ENCODE results near the gene KLHDC7B.

The KLHDC7B gene

DNA sequence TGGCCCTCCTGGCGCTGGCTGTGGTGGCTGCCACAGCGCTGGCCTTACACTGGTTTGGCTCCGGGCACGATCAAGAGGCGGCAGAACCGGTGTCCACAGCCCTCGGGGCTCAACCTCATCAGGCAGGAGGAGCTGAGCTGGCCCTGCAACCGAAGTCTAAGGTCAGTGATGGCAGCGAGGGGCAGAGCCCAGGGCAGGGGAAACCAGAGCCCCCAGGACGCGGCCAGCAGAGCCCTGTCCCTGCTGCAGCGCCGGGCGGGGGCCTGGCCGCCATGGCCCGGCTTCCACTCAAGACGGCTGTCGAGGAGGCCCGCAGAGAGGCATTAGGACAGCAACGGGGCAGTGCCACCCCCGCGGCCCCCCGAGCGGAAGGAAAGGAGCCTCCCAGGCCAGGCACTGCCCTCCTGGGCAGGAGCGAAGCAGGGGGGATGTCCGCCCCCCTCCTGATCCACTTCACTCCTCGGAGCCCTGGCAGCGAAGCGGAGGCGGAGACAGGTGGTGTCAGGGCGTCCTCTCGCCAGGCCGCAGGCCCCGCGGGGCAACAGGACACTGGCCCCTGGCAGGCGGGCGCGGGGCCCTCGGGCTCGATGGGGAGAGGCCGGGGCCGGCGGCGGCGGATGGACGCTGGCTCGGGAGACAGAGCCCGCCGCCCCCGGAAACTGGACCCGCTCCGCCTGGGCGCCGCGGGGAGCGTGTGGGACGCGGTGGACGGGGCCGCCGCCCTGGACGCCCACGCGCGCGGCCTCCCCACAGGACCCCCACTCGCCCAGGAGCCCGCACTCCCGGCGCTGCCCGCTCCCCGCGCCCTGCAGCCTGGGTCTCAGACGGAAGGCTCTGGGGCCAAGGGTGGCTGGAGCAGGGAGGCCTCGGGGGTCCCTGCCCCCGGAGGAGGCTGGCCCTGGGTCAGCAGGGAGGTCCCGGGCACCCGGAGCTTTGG is 895 bp downstream of the KLHDC7B start:
- no peak for DNase-seq (ENCODE audit: low read depth, low spot score)
- H3K27ac ChIP-seq: no peak overlapping the region

DNA sequence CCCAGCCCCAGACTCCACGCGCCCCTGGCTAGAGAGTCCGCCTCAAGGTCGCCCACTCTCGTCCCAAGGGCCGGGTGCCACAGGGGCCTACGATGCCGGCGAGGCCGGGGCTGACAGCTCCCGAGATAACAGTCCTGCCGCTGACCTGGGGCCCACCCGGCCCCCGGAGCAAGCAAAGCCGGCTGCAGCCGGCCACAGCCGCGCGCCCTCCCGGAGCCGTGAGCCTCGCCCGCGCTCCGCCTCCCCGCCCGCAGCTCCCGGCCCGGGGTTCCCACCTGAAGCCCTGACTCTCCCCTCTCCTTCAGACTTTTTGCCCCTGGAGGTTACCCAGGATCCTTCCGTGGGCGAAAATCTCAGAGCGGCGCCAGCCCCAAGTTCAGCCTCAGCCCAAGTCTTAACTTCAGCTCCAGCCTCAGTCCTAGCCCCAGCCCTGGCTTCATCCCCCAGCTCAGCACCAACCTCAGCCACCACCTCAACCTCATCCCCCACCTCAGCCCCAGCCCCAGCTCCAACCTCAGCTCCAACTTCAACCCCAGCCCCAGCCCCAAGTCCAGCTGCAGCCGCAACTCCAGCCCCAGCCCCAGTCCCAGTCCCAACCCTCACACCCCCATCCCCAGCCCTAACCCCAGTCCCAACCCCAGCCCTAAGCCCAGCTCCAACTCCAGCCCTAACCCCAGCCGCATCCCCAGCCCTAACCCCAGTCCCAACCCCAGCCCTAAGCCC is 1.7 kb downstream of the KLHDC7B start:
- no peak overlapping the region for H3K27ac ChIP-seq
- DNase-seq (ENCODE audit: low read depth, low spot score): no peak

DNA sequence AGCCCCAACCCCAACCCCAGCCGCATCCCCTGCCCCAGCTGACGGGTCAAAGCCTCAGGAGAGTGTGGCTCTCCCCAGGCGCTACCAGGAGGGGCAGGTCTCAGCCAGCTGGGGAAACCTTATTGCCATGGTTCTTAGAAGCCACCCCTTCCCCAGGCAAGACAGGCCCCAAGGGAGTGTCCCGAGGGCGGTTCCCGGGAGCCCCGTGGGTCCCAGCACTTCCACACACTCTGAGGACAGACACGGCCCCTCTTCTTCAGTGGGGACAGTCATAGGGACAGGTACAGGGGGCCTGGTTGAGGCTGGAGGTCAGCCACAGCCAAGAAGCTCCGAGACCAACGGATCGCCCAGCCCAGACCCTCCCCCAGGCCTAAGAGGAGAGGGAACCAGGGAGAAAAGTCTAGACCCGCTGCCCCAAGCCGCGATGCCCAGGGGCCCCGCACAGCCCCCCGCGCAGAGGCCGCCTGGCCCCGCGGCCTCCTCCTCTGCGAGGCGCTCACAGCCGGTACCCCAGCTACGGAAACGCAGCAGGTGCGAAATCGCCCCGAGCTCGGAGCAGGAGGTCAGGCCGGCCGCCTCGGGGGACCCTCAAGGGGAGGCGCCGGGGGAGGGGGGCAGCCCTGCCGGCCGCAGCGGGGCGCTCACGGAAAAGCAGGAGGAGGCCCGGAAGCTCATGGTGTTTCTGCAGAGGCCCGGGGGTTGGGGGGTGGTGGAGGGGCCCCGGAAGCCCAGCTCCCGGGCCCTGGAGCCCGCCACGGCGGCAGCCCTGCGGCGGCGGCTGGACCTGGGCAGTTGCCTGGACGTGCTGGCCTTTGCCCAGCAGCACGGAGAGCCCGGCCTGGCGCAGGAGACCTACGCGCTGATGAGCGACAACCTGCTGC is 2.6 kb downstream of the KLHDC7B start:
- DNase-seq (ENCODE audit: low read depth, low spot score): no peak
- no peak overlapping the region for H3K27ac ChIP-seq

DNA sequence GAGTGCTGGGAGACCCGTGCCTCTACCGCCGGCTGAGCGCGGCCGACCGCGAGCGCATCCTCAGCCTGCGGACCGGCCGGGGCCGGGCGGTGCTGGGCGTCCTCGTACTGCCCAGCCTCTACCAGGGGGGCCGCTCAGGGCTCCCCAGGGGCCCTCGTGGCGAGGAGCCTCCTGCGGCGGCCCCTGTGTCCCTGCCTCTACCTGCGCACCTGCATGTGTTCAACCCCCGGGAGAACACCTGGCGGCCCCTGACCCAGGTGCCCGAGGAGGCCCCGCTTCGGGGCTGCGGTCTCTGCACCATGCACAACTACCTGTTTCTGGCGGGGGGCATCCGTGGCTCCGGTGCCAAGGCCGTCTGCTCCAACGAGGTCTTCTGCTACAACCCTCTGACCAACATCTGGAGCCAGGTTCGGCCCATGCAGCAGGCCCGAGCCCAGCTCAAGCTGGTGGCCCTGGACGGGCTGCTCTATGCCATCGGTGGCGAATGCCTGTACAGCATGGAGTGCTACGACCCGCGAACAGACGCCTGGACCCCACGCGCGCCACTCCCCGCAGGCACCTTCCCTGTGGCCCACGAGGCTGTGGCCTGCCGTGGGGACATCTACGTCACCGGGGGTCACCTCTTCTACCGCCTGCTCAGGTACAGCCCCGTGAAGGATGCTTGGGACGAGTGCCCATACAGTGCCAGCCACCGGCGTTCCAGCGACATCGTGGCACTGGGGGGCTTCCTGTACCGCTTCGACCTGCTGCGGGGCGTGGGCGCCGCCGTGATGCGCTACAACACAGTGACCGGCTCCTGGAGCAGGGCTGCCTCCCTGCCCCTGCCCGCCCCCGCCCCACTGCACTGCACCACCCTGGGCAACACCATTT is 3.5 kb downstream of the KLHDC7B start:
- no peak overlapping the region for H3K27ac ChIP-seq

DNA sequence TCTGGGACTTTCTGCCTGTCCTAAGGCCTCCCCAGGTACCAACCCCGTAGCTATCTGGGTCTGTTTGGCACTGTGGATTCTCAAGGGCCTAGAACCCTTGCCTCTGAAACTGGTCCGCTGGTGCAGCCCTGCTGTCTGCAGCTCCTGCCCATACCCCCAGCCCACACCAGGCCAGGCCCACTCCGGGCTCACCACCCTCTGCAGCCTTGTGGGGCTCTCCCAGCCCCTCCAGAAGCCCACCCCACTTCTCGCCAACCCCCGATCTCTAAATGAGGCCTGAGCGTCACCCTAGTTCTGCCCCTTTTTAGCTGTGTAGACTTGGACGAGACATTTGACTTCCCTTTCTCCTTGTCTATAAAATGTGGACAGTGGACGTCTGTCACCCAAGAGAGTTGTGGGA is 4.7 kb downstream of the KLHDC7B start:
- DNase-seq (ENCODE audit: low read depth, low spot score): no peak

More for the DNA sequence above, 3.5 kb downstream of the KLHDC7B start:
- DNase-seq (ENCODE audit: low read depth, low spot score): no peak

DNA sequence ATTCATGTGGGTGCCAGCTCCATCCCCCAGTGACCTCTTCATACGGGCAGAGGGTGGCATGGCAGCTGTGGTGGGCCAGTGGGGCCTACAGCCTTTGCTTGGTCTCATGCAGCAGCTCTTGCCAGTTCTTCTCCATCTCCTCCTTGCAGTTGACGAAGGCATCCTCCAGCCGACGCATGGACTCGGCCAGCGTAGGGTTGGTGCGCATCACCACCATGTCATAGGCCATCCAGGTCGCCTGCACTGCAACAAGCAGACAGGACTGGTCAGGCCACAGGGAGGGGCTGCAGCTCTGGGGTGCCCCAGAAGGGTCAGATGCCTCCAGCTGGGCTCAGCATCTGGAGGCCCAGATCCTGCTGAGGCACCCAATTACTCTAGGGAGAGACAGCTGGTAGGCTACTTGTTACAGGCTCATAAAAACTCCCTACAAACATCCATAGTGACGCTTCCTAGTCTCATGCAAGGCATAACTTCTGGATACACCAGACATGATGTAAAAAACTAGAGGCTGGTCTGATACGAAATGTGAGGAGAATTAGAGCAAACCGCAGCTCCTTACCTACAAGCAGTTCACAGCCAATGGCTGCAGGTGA is 5.6 kb downstream of the KLHDC7B start:
- no peak for DNase-seq (ENCODE audit: low read depth, low spot score)
- no peak overlapping the region for H3K27ac ChIP-seq

More for the DNA sequence above, 4.7 kb downstream of the KLHDC7B start:
- H3K27ac ChIP-seq: no peak overlapping the region

DNA sequence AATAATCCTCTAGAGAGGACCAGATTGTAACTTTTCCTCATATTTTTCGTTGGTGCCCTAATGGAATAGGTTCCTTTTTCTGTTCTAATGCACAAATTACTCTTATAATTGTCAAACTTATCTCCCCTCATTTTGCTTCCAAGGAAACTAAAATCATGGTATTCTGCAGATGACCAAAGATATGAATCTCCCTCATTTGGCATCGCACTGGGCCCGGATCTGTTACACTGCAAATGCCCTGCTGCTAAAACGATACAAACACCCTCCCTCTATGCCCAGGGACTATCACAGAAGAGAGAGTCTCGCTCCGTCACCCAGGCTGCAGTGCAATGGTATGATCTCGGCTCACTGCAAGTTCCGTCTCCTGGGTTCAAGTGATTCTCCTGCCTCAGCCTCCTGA is 7.6 kb downstream of the KLHDC7B start:
- DNase-seq (ENCODE audit: low read depth, low spot score): no peak
- H3K27ac ChIP-seq: no peak overlapping the region

DNA sequence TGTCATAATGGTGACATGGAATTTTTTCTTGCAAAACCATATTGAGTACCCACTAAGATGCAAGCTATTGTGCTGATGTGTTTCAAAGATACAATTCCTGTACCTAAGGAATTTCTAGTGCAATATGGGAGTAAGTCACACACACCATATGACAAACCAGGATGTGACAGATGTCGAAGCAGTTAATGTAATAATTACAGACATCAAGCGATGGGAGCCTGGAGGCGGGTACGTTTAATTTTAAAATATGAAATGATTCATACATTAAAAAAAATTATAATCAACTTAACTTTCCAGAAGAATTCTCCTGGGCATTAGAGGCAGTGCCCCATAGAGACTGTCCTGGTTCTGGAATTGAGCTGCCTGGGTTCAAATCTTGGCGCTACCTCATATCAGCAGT is 11.0 kb downstream of the KLHDC7B start:
- no peak for DNase-seq (ENCODE audit: low read depth, low spot score)

DNA sequence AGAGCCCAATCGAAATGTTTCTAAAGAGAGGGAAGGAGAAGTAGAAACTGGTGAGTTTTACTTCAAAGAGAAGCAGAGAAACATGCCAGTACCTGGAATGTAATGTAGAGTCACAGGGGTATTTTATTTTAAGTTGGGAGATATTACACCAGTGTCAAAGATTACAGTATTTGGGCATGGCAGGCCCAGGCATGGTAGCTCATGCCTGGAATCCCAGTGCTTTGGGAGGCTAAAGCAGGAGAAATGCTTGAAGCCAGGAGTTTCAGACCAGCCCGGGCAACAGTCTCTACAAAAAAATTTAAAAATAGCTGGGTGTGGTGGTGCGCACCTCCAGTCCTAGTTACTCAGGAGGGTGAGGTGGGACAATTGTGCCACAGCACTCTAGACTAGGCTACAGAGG is 14.3 kb downstream of the KLHDC7B start:
- H3K27ac ChIP-seq: peak overlapping the region; percentile 46
- DNase-seq (ENCODE audit: low read depth, low spot score): no peak

More for the DNA sequence above, 11.0 kb downstream of the KLHDC7B start:
- no peak overlapping the region for H3K27ac ChIP-seq

DNA sequence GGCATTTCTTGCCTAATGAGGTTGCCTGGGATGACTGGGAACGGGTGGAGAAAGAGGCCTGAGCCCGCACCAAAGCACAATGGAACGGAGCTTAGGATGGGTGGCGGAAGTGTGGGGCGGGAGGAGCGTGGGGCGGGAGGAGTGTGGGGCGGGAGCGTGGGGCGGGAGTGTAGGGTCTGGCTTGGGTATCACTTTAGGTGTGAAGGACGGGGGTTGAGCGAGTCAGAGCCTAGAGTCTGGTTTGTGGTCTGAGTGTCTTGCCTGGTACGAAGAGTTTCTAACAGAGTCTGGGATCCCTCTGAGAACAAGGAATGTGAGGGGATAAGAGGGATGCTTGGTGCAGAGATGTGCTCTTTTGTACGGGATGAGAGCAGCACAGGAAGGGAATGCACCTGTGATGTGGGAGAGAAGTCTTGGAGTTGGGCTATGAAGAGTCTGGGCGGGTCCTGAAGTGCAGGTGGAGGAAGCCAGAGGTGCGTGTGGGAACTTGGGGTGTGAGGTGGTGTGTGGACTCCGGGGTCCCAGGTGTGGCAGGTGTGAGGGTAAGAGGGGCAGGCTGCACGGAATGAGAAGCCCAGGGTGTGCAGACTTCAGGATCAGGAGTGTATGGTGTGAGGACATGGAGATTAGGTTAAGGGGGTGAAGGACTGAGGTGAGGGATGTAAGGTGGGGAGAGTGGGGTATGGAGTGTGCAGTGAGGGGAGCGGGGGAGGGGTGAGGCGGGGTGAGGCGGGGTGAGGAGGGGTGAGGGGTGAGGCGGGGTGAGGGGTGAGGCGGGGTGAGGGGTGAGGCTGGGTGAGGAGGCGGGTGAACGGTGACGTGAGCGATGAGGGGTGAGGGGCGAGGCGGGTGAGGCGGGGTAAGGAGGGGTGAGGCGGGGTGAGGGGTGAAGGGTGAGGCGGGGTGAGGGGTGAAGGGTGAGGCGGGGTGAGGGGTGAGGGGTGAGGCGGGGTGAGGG is 16.0 kb downstream of the KLHDC7B start:
- DNase-seq (ENCODE audit: low read depth, low spot score): no peak

DNA sequence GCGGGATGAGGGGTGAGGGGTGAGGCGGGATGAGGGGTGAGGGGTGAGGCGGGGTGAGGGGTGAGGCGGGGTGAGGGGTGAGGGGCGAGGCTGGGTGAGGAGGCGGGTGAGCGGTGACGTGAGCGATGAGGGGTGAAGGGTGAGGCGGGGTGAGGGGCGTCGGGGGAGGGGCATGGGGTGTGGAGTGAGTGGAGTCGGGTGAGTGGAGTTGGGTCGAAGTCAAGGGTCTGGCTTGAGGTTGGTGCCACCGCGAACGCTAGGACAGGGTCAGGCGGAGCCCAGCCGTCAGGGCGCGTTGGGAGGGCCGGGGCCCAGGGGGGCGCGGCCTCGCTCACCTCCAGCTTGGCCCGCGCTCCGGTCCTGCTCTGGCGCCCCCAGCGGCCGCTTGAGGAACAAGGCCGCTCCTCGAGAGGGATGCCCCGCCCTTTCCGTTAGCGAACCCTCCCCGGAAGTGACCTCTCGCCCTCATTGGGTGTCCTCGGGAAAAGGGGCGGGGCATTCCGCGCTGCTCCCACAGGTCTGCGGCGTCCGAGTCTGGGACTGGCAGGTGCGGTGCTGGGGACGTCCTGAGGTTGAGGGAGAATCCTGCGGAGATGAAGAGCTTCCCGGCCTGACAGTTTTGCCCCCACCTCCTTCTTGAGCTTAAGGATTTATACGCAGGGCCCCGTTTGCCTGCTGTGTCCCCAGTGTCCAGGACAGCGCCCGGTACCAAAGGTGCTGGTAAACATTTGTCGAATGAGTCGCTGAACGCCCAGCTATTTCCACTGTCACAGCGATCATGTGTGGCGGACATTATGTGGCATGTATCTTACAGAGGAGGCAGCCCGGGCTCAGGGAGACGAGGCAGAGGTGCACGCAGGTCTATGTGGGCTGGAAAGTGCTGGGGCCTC is 17.1 kb downstream of the KLHDC7B start, which contains the start of gene SYCE3:
Gene SYCE3, minus strand, starts transcription at position 397 of the 890 bp plus-strand sequence. CDS start 6,514 bp downstream, outside the sequence.
- H3K27ac ChIP-seq: peak within 1 kb of the TSS; percentile 47
- peak; percentile 49 for DNase-seq (ENCODE audit: low read depth, low spot score)

More for the DNA sequence above, 16.0 kb downstream of the KLHDC7B start:
- no peak overlapping the region for H3K27ac ChIP-seq

DNA sequence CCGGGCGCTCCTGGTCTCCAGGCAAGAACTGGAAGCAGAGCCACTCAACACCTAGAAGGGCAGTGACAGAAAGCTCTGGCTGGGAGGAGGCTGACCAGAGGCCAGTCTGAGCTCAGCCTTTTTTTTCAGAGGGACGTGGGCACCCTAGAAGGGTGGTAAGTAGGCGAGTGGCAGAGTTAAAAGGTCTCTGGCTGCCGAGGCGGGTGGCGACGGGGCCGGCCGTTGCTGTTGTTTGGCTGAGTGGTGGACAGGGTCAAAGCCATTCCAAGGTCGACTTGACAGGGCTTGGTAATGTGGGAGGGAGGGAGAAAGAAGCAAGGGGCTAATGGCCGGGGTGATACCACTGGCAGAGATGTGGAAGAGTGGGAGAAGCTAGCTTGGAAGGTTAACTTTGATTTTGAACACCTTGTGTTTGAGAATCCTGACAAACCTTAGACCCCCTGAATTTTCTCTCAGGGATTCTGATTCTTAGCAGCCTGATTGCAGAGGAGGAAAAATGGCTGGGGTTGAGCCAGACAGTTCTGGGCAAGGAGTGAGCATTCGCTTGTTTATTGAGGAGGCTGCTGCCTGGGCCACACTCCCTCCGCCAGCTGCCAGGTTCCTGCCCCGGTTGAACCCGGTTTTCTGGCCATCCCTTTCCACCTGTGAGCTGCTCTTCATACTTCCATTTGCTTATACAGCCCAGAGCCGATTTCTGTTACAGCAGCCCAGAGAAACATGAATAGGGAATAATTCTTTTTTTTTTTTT is 17.9 kb downstream of the KLHDC7B start:
- DNase-seq (ENCODE audit: low read depth, low spot score): no peak
- H3K27ac ChIP-seq: peak overlapping the region; percentile 47

DNA sequence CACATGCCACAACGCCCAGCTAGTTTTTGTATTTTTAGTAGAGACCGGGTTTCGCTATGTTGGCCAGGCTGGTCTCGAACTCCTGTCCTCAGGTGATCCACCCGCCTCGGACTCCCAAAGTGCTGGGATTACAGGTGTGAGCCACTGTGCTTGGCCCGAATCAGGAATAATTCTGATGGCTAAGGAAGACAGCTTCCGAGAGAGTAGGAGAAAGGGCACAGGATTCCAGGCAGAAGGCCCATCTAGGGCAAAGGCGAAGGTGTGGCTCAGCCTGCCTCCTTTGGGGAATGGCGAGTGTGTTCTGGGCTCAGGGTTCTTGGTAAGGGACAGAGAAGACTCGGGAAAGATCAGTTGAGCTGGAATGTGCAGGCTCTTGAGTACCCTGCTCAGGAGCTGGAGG is 18.6 kb downstream of the KLHDC7B start:
- H3K27ac ChIP-seq: no peak overlapping the region
- DNase-seq (ENCODE audit: low read depth, low spot score): no peak

DNA sequence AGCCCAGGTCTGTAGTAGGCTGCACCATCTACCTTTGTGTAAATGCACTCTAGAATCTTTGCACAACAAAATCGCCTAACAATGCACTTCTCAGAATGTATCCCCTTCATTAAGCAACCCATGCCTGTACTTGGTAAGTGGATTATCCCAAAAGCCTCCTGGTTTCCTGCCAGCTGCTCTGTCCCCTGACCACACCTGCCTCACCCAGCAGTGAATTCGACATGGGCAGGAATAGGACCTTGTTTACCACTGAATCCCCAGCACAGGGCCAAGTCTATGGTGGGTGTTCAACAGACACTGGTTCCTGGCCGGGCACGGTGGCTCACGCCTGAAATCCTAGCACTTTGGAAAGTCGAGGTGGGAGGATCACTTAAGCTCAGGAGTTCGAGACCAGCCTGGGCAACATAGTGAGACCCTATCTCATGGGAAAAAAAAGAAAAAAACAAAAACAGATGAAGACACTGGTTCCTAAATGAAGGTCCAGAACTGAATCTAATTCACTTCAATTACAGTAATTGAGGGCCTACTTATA is 22.1 kb downstream of the KLHDC7B start:
- no peak for DNase-seq (ENCODE audit: low read depth, low spot score)
- no peak overlapping the region for H3K27ac ChIP-seq

DNA sequence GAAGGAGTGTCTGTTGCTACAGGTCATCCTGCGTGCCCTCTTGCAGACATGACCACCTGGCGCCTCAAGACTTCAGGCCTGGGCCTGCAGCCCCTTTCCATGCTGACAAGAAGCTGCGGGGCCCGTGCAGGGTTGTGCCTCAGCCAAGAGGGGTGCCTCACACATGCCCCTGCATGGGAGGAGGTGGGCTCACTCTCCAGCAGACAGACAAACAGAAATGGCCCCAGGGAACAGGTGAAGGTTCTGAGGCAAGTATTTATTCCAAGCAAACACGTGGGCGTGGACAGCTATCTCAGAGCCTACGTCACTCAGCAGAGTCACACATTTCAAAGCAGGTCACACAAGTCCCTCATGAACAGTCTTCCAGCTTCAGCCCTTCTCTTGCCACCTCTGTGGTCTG is 22.9 kb downstream of the KLHDC7B start:
- H3K27ac ChIP-seq: no peak overlapping the region
- DNase-seq (ENCODE audit: low read depth, low spot score): no peak

DNA sequence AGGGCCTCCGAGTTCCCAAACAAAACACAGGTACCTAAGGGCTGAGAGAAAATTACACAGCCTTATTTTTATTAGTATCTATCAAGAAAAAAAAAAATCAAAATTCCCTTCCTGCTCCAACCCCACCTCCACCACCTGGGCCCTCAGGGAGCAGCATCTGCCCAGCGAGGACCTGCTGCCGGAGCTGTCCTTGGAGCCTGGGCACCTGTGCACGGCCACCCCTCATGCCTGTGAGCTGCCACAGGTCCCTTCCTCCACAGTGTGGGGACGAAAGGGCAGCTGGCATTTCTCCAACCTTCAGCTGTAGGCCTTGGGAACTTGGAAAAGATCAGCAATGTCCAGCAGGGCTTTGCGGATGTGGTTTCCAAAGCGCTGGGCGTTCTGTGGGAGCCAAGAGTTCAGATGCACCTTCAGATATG is 23.4 kb downstream of the KLHDC7B start:
- no peak for DNase-seq (ENCODE audit: low read depth, low spot score)
- no peak overlapping the region for H3K27ac ChIP-seq

All from epithelial cell of prostate (primary cell).